Measurements from ENCODE around the gene SH3BP2. TPM values are rescaled to one million over a fixed set of nuclear protein-coding genes. Genes with fewer than 3 reads are reported as not detected.

The SH3BP2 gene
- total and polyA plus RNA-seq, 10 of the 15 experiments (the other 5 are each of a cell fraction or from before 2014, with no cell fraction given) = 1.1 to 61.8 (median 23.9) TPM

DNA sequence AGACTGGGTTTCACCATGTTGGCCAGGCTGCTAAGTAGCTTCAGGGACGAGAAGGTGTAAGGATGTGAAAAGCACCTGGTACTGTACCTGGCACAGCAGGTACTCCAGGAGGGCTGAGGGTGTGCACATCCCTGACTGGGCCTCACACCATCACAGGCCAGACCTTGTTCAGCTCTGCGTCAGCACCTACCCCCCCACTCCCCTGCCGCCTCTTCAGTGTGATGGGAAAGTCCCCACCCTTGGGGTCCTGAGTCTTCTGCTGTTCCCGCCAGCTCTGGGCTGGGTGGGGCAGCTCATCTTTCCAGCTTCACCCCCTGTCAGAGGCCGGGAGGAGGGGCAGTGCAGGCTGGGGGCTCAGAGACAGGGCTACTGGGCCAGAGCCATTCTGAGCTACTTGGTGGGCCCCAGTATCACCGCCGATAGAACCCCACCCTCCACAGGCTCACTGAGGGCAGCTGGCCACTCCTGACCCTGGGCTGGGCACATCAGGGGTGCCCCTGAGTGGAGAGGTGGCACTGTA lies 6.7 kb upstream of the SH3BP2 start (continued):
- TF ChIP-seq MXI1 (IDR thresholded peaks at IDR 0.05; ENCODE audit: low read depth, low read length) = no peak
- TF ChIP-seq, protein P1, sequence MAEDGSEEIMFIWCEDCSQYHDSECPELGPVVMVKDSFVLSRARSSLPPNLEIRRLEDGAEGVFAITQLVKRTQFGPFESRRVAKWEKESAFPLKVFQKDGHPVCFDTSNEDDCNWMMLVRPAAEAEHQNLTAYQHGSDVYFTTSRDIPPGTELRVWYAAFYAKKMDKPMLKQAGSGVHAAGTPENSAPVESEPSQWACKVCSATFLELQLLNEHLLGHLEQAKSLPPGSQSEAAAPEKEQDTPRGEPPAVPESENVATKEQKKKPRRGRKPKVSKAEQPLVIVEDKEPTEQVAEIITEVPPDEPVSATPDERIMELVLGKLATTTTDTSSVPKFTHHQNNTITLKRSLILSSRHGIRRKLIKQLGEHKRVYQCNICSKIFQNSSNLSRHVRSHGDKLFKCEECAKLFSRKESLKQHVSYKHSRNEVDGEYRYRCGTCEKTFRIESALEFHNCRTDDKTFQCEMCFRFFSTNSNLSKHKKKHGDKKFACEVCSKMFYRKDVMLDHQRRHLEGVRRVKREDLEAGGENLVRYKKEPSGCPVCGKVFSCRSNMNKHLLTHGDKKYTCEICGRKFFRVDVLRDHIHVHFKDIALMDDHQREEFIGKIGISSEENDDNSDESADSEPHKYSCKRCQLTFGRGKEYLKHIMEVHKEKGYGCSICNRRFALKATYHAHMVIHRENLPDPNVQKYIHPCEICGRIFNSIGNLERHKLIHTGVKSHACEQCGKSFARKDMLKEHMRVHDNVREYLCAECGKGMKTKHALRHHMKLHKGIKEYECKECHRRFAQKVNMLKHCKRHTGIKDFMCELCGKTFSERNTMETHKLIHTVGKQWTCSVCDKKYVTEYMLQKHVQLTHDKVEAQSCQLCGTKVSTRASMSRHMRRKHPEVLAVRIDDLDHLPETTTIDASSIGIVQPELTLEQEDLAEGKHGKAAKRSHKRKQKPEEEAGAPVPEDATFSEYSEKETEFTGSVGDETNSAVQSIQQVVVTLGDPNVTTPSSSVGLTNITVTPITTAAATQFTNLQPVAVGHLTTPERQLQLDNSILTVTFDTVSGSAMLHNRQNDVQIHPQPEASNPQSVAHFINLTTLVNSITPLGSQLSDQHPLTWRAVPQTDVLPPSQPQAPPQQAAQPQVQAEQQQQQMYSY (CRISPR knock-in tag; IDR thresholded peaks at IDR 0.05) = no peak
- no peak for TF ChIP-seq RUNX3 (IDR thresholded peaks at IDR 0.05; ENCODE audit: low read length)
- no peak for TF ChIP-seq SMAD1 (IDR thresholded peaks at IDR 0.05; ENCODE audit: low read depth, partially characterized antibody)
- no peak for TF ChIP-seq CEBPZ (IDR thresholded peaks at IDR 0.05; ENCODE audit: low read depth, low read length)
- TF ChIP-seq NR2C2 (IDR thresholded peaks at IDR 0.05; ENCODE audit: borderline replicate concordance, control insufficient read depth, insufficient read length, low read depth) = no peak
- no peak for TF ChIP-seq SREBF2 (IDR thresholded peaks at IDR 0.05; ENCODE audit: low read length)
- TF ChIP-seq EP300 (IDR thresholded peaks at IDR 0.05; ENCODE audit: borderline replicate concordance in 1 of 2, control insufficient read depth in 1 of 2, low read depth in 2 of 2, low read length in 2 of 2) = no peak
- TF ChIP-seq MAX (IDR thresholded peaks at IDR 0.05; ENCODE audit: low read depth, low read length) = no peak
- TF ChIP-seq ZSCAN29 (IDR thresholded peaks at IDR 0.05) = no peak
- TF ChIP-seq POLR2AphosphoS5 (IDR thresholded peaks at IDR 0.05; ENCODE audit: low read length) = 0 out of 2 replicates have a peak, but pooled peaks have one; percentile 11
- no peak for TF ChIP-seq MYC (IDR thresholded peaks at IDR 0.05; ENCODE audit: insufficient read depth, insufficient read length, insufficient replicate concordance, low read length, severe bottlenecking)
- no peak for TF ChIP-seq TARDBP (IDR thresholded peaks at IDR 0.05; ENCODE audit: borderline replicate concordance)
- TF ChIP-seq HDGF (IDR thresholded peaks at IDR 0.05) = no peak
- TF ChIP-seq ZBED1 (IDR thresholded peaks at IDR 0.05; ENCODE audit: borderline replicate concordance) = no peak
- TF ChIP-seq RBBP5 (conservative IDR thresholded peaks at IDR 0.05) = no peak
- peak; percentile 24; the same call in 1 of the 2 replicates for TF ChIP-seq IKZF1 (conservative IDR thresholded peaks at IDR 0.05)
- TF ChIP-seq PAX5 (IDR thresholded peaks at IDR 0.05; ENCODE audit: borderline replicate concordance, low read depth, low read length) = no peak
